Stimulated activated naive CD8-positive, alpha-beta T cell treated with anti-CD3 and anti-CD28 coated beads, Interleukin-15, Interleukin-2, amounts not matched to agents 100 ng/mL and 50 ng/mL, for 24 hours (primary cell): ENCODE results near the gene FAM131B.

Experiments used
- H3K27ac Mint-ChIP-seq: one replicate; pipeline ENCODE4 v1.8.0; 2021; ENCODE audit warnings: mild to moderate bottlenecking, mixed read lengths
- H3K27me3 Mint-ChIP-seq: one replicate; pipeline ENCODE4 v1.8.0; 2021; ENCODE audit warnings: mixed read lengths
- H3K36me3 Mint-ChIP-seq: one replicate; pipeline ENCODE4 v1.8.0; 2021; ENCODE audit warnings: low read depth, mixed read lengths
- H3K4me1 Mint-ChIP-seq: one replicate; pipeline ENCODE4 v1.8.0; 2021; ENCODE audit warnings: low read depth, mixed read lengths
- H3K4me3 Mint-ChIP-seq: one replicate; pipeline ENCODE4 v1.8.0; 2021; ENCODE audit warnings: mild to moderate bottlenecking, mixed read lengths
- H3K9me3 Mint-ChIP-seq: one replicate; pipeline ENCODE4 v1.8.0; 2021; ENCODE audit warnings: mixed read lengths

The FAM131B gene

DNA sequence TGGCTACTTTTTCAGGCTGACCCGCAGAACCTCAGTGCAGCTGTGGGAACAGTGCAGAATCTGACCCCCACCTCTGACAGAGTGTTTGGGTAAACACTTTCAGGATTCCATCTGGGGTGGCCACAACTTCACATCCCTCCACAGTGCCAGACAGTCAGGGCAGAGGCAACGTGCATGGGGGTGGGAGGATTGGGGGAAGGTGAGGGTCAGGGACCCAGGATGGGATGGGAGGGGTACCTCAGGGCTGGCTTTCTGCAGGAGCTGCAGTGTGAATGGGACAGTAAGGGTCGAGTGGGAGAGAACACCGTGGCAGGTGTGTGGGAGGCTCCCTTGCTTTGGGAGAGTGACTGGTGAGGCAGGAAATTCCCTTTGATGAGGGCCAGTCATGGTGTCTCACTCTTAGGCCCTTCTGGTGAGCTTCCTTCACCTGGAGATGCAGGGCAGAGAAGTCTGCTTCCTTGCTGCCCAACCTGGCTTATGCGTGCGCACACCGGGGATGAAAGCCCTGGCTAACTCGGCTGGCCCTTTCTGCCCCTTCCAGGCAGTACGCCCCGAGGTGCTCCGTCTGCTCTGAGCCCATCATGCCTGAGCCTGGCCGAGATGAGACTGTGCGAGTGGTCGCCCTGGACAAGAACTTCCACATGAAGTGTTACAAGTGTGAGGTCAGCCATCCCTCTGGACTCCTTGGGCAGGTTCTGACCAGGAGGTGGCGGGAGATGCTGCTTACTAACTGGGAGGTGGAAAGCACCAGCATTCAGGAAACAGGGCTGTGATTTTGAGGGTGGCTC lies 27.0 kb upstream of the FAM131B start:
- H3K36me3 Mint-ChIP-seq, result peaks cover 20% of the 10 kb centered on the region
- peak overlapping the region; percentile 62 for H3K27ac Mint-ChIP-seq
- H3K4me1 Mint-ChIP-seq, result peaks cover 12% of the 10 kb centered on the region
- H3K27me3 Mint-ChIP-seq, result no peaks in the 10 kb centered on the region
- no peaks in the 10 kb centered on the region for H3K9me3 Mint-ChIP-seq
- no peak overlapping the region for H3K4me3 Mint-ChIP-seq

DNA sequence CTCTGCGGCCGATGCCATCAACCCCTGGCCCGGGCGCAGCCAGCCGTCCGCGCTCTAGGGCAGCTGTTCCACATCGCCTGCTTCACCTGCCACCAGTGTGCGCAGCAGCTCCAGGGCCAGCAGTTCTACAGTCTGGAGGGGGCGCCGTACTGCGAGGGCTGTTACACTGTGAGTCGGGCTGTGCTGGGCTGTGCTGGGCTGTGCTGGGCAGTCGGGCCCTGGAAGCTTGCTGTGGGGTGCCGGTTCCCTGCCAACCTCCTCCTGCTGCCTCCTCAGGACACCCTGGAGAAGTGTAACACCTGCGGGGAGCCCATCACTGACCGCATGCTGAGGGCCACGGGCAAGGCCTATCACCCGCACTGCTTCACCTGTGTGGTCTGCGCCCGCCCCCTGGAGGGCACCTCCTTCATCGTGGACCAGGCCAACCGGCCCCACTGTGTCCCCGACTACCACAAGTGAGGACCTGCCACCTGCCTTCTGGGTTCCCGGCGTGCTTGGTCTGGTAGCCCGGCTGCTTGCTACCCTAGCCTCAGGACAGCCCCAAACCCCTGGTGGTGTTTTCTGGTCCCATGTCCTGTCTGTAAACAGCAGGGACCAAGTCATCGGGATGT lies 26.1 kb upstream of the FAM131B start:
- H3K4me3 Mint-ChIP-seq, result no peak overlapping the region
- peaks cover 20% of the 10 kb centered on the region for H3K36me3 Mint-ChIP-seq

DNA sequence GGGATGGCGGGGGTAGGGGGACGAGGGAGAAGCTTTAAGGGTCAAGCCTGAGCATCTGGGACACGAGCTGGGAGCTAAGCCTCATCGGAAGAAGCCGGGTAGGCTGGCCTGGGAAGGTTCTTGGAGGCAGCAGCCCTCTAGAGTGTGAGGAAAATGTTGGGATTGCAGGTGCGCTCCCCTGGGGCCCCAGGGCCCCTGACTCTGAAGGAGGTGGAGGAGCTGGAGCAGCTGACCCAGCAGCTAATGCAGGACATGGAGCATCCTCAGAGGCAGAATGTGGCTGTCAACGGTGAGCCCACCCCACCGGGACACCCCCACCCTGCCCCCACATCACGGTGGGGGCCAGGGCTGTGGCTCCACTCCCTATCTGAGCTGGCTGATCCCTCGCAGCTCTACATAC lies 25.5 kb upstream of the FAM131B start:
- no peak overlapping the region for H3K27ac Mint-ChIP-seq
- H3K4me1 Mint-ChIP-seq, result peaks cover 12% of the 10 kb centered on the region
- H3K36me3 Mint-ChIP-seq, result peaks cover 20% of the 10 kb centered on the region
- no peak overlapping the region for H3K4me3 Mint-ChIP-seq
- no peaks in the 10 kb centered on the region for H3K9me3 Mint-ChIP-seq
- H3K27me3 Mint-ChIP-seq, result no peaks in the 10 kb centered on the region

More for the DNA sequence above, 26.1 kb upstream of the FAM131B start:
- peaks cover 12% of the 10 kb centered on the region for H3K4me1 Mint-ChIP-seq
- H3K27me3 Mint-ChIP-seq, result no peaks in the 10 kb centered on the region
- H3K27ac Mint-ChIP-seq, result no peak overlapping the region
- no peaks in the 10 kb centered on the region for H3K9me3 Mint-ChIP-seq

DNA sequence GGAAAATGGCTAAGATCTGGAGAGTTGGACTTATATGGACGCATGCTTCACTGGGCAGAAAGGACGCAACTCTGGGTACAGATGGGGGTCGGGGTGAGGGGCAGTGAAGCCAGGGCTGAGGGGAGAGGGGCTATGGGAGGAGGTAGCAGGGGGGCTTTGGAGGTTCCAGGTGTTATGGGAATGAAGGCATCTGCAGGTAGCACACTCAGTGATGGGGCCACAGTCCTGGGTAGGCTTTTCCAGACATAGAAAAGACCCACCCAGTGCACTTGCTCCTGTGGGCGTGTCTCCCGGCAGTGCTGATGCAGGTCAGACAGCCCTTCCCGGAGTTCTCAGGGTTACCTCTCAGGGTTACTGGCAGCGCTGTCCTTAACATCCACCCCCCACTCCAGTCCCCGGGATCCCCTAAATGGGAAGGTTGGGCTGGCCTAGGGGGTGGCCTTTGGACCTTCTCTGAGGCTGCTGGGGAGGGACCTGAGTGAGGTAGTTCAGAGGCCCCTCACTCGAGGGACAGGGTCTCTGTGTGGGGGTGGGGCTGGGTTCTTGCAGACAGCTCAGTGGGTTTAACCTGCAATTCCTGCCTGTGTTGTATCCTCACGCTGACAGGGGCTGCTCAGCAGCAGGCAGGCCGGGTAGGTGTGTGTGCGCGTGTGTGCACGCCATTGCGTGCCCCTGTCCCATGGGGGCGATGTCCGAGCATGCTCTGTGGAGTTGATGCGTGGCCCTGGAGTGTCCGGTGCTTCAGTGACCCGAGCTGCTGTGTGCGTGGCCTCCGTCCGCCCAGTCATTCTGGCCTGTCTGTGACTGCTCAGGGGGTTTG lies 24.9 kb upstream of the FAM131B start:
- Mint-ChIP-seq H3K4me3 (no peak overlapping the region), H3K4me1 (peaks cover 12% of the 10 kb centered on the region), H3K27ac (no peak overlapping the region), H3K27me3 (no peaks in the 10 kb centered on the region), H3K9me3 (no peaks in the 10 kb centered on the region), H3K36me3 (peaks cover 16% of the 10 kb centered on the region)

DNA sequence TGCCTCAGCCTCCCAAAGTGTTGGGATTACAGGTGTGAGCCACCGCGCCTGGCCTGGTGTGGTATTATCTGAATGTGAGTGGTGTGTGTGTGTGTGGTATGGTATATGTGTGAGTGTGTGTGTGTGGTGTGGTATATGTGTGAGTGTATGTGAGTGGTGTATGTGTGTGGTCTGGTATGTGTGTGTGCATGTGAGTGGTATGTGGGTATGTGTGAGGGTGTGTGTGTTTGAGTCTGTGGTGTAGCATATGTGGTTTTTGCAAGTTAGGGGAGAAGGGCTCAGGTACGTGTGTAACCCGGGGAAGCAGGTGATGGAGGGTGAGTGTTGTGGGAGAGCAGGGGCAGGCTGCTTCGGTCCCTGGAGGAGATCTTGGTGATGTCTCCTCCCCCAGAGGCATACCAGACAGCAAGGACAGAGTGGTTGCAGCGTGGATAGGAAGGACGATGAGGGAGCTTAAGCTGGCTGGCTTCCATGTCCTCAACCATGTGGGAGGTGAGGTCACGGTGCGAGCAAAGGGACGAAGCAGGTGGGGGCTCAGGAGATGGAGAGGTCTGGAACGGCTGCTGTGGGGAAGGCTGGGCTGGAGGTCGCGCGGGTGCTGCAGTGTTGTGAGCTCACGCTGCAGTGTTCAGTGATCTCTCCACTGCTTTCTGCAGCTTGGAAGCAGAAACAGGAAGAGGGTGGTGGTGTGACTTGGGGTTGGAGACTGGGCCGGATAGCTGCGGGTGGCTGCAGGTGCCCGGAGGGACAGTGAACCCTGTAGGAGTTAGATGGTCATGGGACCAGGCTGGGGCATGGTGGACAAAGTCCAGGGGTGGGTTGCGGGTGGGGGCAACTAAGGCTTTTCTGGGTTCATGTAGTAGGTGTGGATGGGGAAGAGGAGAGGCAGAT lies 23.6 kb upstream of the FAM131B start:
- Mint-ChIP-seq H3K27ac (no peak overlapping the region), H3K4me1 (peaks cover 12% of the 10 kb centered on the region), H3K4me3 (no peak overlapping the region), H3K9me3 (no peaks in the 10 kb centered on the region), H3K36me3 (peaks cover 16% of the 10 kb centered on the region), H3K27me3 (no peaks in the 10 kb centered on the region)

DNA sequence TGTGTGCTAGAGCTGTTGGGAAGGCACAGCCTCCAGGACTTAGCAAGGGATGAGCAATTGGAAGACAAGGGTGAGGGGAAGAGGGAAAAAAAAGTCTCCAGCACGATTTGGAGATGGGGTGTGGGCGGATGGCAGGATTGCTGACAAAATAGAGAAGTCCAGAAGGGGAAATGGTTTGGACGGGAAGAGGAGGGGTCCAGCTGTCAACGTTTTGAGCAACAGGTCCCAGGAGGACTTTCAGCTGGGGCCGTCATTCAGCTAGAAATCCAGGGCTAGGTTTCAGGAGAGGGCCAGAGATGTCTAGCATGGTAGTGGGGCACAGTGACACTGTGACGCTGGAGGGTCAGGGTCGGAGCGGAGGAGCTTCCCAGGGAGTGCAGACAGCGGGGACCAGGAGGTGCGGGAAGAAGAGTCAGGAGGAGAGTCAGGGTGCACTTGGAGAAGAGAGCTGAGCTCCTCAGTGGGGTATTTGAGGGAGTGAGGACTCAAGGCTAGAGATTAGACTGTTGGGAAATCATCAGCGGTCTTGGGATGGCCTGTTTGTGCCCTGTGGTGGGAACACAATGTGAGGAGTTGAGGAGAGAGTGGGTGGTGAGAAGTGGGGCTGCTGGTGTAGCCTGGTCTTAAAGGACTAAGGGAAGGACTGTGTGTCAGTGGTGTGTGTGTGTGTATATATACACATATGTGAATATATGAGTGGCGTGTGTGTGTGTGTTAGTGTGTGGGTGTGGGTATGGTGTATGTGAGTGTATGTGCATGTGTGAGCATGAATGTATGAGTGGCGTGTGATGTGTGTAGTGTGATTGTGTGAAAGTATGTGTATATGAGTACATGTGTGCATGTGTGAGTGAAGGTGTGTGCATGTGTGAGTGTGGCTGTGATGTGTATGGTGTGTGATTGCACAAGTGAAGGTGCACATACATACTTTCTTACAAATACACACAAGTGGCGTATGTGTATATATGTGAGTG lies 22.4 kb upstream of the FAM131B start:
- no peak overlapping the region for H3K4me3 Mint-ChIP-seq
- peaks cover 9% of the 10 kb centered on the region for H3K36me3 Mint-ChIP-seq
- peaks cover 10% of the 10 kb centered on the region for H3K4me1 Mint-ChIP-seq
- no peak overlapping the region for H3K27ac Mint-ChIP-seq
- no peaks in the 10 kb centered on the region for H3K9me3 Mint-ChIP-seq
- H3K27me3 Mint-ChIP-seq, result no peaks in the 10 kb centered on the region

DNA sequence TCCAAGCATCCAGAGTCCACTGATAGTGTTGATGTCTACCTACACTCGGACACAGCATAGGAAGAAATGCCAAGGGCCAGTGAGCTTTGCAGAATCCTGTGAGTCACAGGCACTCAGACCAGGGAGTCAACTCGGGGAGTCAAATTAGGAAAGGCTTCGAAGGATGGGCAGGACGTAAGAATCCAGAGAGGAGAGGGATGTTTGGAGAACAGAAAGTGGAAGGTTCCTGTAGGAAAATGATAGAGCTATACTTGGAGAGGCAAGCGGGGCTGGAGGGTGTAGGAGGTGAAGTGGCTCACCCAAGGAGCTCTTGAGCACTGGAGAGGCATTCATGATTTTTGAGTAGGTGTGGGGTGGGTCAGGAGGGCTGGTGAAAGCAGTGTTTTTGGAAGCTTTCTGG lies 21.6 kb upstream of the FAM131B start:
- peaks cover 10% of the 10 kb centered on the region for H3K4me1 Mint-ChIP-seq
- no peaks in the 10 kb centered on the region for H3K9me3 Mint-ChIP-seq
- peaks cover under 1% of the 10 kb centered on the region for H3K36me3 Mint-ChIP-seq
- H3K27ac Mint-ChIP-seq, result no peak overlapping the region
- H3K27me3 Mint-ChIP-seq, result no peaks in the 10 kb centered on the region
- no peak overlapping the region for H3K4me3 Mint-ChIP-seq

DNA sequence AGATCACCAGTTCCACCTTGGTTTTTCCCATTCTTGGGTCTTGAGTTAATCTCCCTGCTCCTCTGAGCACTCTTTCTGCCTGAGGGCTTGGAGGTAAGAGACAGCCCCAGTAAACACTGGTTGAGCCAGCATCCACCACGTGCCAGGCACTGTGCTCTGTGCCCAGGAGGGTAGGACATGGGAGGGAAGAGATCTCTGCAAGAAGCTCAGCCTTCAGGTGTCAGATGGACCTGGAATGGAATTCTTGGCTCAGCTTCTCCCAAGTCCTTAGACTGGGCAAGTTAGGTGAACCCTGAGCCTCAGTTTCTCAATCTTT lies 21.1 kb upstream of the FAM131B start:
- Mint-ChIP-seq H3K27ac (peak overlapping the region; percentile 7), H3K27me3 (no peaks in the 10 kb centered on the region), H3K9me3 (no peaks in the 10 kb centered on the region), H3K36me3 (no peaks in the 10 kb centered on the region), H3K4me3 (no peak overlapping the region), H3K4me1 (peaks cover 14% of the 10 kb centered on the region)

DNA sequence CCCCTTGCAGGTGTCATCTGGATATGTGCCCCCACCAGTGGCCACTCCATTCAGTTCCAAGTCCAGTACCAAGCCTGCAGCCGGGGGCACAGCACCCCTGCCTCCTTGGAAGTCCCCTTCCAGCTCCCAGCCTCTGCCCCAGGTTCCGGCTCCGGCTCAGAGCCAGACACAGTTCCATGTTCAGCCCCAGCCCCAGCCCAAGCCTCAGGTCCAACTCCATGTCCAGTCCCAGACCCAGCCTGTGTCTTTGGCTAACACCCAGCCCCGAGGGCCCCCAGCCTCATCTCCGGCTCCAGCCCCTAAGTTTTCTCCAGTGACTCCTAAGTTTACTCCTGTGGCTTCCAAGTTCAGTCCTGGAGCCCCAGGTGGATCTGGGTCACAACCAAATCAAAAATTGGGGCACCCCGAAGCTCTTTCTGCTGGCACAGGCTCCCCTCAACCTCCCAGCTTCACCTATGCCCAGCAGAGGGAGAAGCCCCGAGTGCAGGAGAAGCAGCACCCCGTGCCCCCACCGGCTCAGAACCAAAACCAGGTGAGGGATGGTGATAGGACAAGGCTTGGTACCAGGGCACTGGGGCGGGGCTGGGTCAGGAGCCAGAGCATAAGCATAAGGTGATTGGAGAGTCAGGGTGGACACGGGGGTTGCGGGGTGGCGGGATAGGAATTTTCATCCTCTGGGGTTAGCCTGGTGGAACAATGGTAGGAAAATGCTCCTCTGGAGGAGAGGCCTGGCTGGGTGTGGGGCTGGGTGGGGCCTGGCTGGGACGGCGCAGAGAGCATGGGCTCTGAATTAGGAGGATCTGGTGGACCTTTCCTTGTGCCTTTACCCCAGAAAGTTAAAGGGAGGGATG lies 20.5 kb upstream of the FAM131B start:
- Mint-ChIP-seq H3K36me3 (no peaks in the 10 kb centered on the region), H3K4me1 (peaks cover 20% of the 10 kb centered on the region), H3K27me3 (no peaks in the 10 kb centered on the region), H3K4me3 (peak overlapping the region; percentile 76), H3K9me3 (no peaks in the 10 kb centered on the region), H3K27ac (peak overlapping the region; percentile 7)

DNA sequence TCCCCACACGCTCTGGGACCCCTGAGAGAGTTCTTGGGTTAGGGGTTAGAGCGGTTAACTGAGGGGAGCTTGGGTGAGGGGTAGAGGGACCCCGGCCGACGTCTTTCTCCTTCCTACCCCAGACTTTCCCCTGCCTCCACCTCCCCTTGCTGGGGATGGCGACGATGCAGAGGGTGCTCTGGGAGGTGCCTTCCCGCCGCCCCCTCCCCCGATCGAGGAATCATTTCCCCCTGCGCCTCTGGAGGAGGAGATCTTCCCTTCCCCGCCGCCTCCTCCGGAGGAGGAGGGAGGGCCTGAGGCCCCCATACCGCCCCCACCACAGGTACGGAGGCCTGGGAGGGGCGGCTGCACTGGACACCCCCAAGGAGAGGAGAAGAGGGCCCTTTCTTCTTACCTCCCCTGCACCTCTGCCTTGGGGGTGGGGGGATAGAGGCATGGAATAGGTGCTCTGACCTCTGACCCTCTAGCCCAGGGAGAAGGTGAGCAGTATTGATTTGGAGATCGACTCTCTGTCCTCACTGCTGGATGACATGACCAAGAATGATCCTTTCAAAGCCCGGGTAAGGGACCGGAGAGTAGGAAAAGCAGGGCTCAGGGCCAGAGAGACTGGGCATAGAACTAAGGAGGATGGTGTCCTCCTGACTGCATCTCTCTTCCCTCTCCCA lies 19.7 kb upstream of the FAM131B start:
- peak overlapping the region; percentile 76 for H3K4me3 Mint-ChIP-seq
- peak overlapping the region; percentile 64 for H3K27ac Mint-ChIP-seq
- H3K36me3 Mint-ChIP-seq, result no peaks in the 10 kb centered on the region

DNA sequence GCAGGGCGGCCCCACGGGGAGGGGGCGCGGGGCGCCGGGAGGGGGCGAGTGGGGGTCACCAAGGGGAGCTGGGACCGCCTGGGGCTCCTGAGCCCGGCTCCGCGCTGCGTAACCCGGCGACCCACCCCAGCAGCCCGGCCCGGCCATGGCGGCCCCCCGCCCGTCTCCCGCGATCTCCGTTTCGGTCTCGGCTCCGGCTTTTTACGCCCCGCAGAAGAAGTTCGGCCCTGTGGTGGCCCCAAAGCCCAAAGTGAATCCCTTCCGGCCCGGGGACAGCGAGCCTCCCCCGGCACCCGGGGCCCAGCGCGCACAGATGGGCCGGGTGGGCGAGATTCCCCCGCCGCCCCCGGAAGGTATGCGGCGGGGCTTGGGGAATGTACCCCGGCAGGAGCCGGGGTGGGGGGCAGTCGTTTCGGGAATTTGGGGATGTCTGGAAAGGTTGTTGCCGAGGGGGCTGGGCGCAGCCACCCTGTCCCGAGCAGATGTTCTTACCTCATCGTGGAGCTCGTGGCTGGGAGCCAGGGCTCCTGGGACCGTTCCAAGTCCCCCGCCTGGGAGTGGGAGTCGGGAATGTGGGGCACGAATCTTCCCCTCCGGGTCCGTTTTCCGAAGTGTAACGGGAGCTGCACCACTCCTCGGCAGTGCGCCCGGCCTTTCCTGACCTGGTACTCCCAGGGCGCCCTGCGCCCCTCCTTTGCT lies 19.1 kb upstream of the FAM131B start:
- H3K9me3 Mint-ChIP-seq, result no peaks in the 10 kb centered on the region
- H3K4me1 Mint-ChIP-seq, result peaks cover 29% of the 10 kb centered on the region
- peak overlapping the region; percentile 76 for H3K4me3 Mint-ChIP-seq
- H3K27me3 Mint-ChIP-seq, result no peaks in the 10 kb centered on the region
- no peaks in the 10 kb centered on the region for H3K36me3 Mint-ChIP-seq
- peak overlapping the region; percentile 64 for H3K27ac Mint-ChIP-seq

More for the DNA sequence above, 19.7 kb upstream of the FAM131B start:
- Mint-ChIP-seq H3K4me1 (peaks cover 23% of the 10 kb centered on the region), H3K27me3 (no peaks in the 10 kb centered on the region), H3K9me3 (no peaks in the 10 kb centered on the region)
